Stimulated activated CD4-positive, alpha-beta T cell treated with anti-CD3 and anti-CD28 coated beads, TNF-alpha, amount 100 ng/mL, for 1 hour (primary cell): ENCODE measurements around the gene DOCK10.

Source experiments
- DNase-seq, 3 donors: peaks; one replicate each; pipeline ENCODE4 v3.0.0-alpha.2; 2020; ENCODE audit warnings: low read depth in 3 of 3, low spot score in 1 of 3

Gene DOCK10

DNA sequence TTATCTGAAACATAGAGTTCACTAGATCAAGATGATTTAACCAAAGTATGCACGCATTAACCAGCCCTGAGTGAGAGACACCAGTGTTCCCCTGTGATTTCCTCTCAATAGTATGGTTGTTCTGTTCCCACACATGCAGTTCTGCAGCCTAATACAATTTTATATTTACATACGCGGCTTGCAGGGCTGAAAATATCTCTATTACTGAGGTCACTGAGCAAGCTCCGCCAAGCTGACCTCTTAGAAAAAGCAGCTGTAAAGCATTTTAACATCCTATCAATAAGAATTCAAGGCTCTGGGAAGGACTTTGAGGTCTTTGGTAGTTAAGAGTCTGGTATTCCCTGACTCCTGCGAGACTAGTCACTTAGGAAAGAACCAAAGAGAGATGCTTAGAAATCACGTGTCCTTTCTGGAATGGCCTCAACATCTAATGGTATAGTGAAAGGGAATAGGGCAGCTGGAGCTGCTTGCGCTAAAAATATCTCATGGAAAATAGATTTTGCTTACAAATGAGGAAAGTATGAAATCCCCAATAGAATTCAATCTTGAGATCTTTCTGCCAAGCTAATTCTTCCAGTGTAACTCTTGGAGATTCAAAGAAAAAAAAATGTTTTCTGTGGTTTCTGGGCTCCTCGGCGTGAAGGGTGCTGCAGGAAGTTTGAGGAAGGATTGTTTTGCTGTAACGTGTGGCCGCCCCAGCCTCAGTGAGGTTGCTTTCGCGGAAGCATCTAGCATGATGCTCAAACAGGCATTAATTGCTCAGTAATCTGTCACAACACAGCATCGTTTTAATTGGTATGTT lies 59.2 kb downstream of the DOCK10 start:
- no peak for DNase-seq

DNA sequence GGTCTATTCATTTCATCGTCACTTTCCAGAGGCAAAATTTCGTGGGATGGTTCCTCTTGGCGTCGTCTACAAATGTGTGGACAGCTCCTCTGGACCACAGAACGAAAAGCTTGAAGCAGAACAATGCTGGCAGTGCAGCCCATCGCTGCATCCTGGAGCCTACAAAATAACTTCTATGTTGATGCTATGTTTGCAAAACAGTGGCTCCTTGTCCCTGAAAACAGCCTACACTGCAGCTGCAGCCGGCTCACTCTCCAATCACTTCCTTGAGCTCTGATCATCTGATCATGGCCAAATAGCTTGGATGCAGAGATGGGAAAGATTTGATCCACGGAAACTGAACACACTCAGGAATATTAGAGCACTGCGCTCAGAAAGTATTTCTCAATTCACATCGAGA lies 60.0 kb downstream of the DOCK10 start:
- DNase-seq, result no peak

- no peak for DNase-seq
Measured at GRCh38 chr2:224976629-224977525, 65.4 kb downstream of the DOCK10 start.

DNA sequence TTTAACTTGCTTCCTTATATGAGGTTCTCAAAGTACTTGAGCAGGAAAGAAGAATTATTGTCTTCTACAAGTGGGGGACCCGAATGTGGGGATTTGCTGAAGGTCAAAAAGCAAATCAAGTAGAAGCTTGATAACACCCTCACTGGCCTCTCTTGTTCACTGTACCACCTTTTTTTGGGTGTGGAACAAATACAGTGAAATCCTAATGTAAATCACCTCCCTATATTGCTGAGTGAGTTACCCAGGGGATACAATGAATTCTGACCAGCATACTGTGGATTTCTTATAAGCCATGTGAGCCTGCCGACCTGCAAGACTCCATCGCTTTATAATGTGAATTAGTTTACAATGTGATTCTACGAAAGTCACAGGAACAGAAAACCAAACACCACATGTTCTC lies 66.5 kb downstream of the DOCK10 start:
- DNase-seq, result no peak

DNA sequence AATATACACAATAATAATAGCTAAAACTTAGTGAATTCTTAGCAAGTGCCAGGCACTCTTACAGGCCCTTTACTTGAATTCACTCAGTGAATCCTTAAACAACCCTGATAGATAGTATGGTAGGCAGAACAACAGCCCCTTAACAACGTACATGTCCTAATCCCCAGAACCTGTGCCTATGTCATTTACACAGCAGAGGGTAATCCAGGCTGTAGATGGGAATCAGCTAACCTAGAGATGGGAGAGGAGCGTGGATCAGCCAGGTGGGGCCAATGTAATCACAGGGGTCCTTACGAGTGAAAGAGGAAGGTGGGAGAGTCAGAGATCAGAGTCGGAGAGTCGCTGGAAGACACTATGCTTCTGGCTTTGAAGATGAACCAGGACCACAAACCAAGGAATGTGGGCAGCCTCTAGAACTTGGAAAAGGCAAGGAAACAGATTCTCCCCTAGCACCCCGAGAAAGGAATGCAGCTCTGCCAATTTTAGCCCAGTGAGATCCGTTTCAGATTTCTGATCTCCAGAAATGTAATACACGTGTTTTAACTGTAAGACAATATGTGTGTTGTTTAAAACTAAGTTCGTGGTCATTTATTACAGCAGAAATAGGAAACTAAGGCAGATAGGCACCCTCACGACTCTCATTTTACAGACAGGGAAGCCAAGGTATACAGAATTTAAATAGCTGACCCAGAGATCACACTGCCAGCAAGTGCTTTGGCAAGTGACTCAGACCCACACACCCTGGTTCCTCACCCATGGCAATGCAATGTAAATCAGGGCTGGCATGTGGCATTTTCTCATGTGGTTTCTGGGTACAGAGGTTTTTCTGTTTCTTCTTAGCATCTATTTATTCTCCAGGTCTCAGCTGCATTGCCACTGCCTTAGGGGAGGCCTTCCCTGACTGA lies 68.9 kb downstream of the DOCK10 start:
- DNase-seq, result no peak

GRCh38 chr2:224971214-224971613 lies 71.1 kb downstream of the DOCK10 start:
- no peak for DNase-seq

GRCh38 chr2:224970311-224970710 lies 72.0 kb downstream of the DOCK10 start:
- no peak for DNase-seq

GRCh38 chr2:224969633-224970260 lies 72.5 kb downstream of the DOCK10 start:
- no peak for DNase-seq

- DNase-seq, result no peak
Measured at GRCh38 chr2:224969095-224969494, 73.2 kb downstream of the DOCK10 start.

DNA sequence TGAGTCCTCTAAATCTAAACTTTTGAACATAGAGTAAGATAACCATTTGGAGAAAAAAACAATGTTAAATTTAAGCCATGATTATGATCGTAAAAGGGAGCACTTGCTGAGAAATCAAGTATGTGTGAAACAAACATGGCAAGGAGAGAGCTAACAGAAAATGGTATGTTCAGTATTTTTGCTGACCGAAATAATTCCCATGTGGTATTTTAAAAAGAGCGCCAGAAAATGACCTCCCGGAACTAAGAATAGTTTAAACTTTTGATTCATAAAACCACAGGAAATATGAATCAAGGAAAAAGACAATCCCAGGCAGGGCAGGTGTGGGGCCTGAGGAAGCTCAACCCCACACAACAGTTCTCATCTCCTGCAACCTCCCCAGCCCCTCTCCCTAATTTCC lies 74.2 kb downstream of the DOCK10 start:
- DNase-seq, result no peak

DNA sequence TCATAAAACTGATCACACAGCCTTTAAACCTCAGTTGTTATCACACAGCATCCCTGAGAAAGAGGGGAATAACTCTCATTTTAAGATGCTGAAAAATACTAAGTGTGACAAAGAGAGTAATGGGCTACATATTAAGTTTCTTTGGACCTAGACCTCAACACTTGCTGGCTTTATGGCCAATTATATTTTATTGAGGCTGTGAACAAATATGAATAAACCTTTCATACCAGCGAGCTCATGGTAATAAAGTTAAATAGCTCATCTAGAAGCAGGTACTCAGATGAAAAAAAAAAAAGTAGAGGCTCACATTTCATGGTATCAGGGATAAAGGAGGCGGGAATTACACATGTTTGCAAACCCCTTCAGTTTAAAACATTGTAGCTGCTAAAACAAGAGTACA lies 75.7 kb downstream of the DOCK10 start:
- DNase-seq, result no peak

- DNase-seq, result no peak
Measured at GRCh38 chr2:224959556-224959955, 82.7 kb downstream of the DOCK10 start.

DNA sequence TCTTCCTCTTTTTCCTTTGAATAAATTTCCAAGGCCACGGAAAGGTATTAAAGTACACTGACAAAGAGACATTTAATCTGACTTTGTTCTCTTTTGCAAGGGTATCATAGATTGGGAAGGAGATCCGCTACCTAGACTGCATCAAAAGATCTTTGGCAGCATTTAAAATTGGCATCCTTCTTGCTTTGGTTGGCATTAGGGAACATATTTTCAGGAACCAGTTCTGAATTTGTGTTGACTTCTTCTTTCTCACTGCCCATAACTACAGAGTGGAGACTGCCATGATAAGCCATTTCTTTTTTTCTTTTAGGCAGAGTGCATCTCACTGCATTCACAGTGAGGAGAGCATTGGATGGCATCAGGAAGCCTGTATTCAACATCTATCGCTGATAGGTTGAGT lies 83.4 kb downstream of the DOCK10 start:
- DNase-seq, result no peak

DNA sequence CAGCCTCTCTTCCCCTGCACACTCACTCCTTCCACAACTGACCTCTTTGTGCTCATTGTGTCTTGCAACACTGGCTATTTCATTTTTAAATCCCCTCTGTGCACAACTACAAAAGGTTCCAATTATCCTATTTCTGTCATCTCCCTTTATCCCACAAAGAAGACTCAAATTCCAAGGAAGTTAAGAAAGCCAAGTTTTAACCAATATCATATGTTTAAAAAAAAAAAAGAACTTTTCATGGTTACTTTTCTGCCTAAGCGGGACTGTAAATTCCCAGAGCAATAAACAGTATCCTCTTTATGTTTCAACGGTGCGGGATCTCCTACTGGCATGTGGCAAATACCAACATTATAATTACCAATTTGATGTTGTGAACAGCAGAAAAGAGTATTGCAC lies 83.8 kb downstream of the DOCK10 start:
- DNase-seq, result no peak

DNA sequence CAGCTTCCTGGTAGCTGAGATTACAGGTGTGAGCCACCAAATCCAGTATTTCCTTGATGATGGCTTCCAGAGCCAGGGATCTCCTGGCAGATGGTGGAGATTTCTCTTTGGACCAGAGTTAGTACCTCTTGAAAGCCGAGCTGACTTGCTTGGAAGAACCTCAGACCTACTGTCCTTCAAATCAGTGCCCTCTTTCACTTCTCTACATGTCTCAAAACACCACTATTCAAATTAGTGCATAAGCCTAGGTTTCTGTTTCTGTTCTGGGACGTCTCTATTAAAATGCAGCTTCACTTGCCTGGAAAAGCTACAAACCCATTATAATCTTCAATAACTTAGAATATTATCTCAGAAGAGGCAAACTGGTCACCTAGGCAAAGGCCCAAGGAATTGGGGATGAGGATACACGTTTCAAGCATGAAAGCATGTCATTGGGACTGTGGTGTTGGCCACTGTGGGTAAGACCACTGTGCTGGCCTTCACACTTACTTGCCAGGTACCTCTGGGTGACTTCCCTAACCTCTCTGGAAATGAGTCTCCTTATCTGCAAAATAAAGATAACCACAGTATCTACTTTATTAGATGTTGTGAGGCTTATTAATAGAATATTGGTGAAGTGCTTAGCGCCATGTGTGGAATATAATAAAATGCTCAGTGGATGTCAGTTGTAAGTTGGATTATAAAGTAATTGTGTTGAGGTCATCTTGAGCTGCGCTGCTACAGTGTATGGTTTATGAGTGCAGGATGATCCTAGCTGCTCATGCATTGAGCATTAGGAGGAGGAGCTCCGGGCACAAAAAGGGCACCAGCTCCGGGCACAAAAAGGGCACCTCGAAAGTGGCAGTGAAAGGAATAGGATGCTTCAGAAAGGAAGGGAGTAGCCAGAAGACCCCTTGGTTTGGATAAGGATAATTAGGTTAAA lies 84.5 kb downstream of the DOCK10 start:
- DNase-seq, result no peak

- DNase-seq, result no peak
Measured at GRCh38 chr2:224956706-224957105, 85.6 kb downstream of the DOCK10 start.

- DNase-seq, result no peak
Measured at GRCh38 chr2:224954980-224955379, 87.3 kb downstream of the DOCK10 start.

- DNase-seq, result no peak
Measured at GRCh38 chr2:224952936-224953657, 89.2 kb downstream of the DOCK10 start.
